Nephron (organoid): ENCODE measurements around the gene ZCCHC14.
A peak's percentile ranks its signal among the peaks of the same experiment; 100 is the strongest.
"Not testable (repeated sequence)": the region's sequence is repeated elsewhere in the genome, so short reads cannot be mapped to it uniquely, and the experiment has no call there.

Experiments used
- H3K27ac Mint-ChIP-seq, 3 experiments: 2 replicates each; pipeline ENCODE4 v1.8.0; 2020; ENCODE audit warnings: mixed read lengths in 3 of 3, mild to moderate bottlenecking in 2 of 3, moderate library complexity in 1 of 3
- H3K27me3 Mint-ChIP-seq: 2 replicates; pipeline ENCODE4 v1.8.0; 2021; ENCODE audit warnings: low read depth, mild to moderate bottlenecking, moderate library complexity, mixed read lengths
- H3K36me3 Mint-ChIP-seq: 2 replicates; pipeline ENCODE4 v1.8.0; 2020; ENCODE audit warnings: low read depth, mixed read lengths
- H3K4me1 Mint-ChIP-seq: 2 replicates; pipeline ENCODE4 v1.8.0; 2020; ENCODE audit warnings: mixed read lengths
- H3K4me3 Mint-ChIP-seq, 3 experiments: 2 replicates each; pipeline ENCODE4 v1.8.0; 2020; ENCODE audit warnings: mild to moderate bottlenecking in 3 of 3, mixed read lengths in 3 of 3, moderate library complexity in 2 of 3
- H3K9me3 Mint-ChIP-seq: 2 replicates; pipeline ENCODE4 v1.8.0; 2020; ENCODE audit warnings: mixed read lengths
- TF ChIP-seq, protein P1 (sequence below), 3 experiments: fragments of 200-600 bp; sonication (generic); IDR thresholded peaks; one replicate each; pipeline ENCODE4 v1.5.0; 2021; ENCODE audit warnings: antibody characterized with exemption in 3 of 3; ENCODE audit not compliant: unreplicated experiment in 3 of 3

ZCCHC14 gene

DNA sequence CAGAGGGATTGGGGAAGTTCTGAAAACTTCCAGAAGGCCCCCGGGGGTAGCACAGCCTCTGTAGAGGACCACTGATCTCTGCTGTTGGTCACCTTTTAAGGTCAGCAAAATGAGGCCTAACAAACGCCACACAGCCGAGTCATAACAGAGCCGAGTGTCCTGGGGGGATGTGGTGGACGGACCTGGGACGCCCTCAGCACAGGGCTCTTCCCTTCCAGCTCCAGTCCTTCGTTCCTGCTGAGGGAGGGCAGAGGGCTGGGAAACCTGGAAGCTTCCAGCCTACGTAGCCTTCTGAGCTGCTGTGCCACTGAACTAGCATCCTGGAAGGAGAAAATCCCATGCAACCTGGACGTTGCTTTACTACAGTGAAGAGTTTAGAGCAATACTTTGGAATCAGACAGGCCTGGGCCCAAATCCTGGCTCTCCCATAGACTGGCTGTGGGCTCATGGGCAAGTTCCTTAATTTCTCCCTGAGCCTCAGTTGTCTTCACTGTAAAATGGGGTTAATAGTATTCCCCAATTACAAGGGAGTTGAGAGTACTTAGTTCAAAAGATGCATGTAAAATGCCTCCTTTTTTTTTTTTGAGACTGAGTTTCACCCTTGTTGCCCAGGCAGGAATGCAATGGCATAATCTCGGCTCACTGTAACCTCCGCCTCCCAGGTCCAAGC lies 34.4 kb upstream of the ZCCHC14 start:
- Mint-ChIP-seq H3K4me1 (no peaks in the 10 kb centered on the region), H3K36me3 (no peaks in the 10 kb centered on the region), H3K27me3 (peaks cover 21% of the 10 kb centered on the region), H3K27ac (no peak overlapping the region), H3K9me3 (peaks cover 18% of the 10 kb centered on the region), H3K4me3 (no peak overlapping the region)
- TF ChIP-seq, protein P1, sequence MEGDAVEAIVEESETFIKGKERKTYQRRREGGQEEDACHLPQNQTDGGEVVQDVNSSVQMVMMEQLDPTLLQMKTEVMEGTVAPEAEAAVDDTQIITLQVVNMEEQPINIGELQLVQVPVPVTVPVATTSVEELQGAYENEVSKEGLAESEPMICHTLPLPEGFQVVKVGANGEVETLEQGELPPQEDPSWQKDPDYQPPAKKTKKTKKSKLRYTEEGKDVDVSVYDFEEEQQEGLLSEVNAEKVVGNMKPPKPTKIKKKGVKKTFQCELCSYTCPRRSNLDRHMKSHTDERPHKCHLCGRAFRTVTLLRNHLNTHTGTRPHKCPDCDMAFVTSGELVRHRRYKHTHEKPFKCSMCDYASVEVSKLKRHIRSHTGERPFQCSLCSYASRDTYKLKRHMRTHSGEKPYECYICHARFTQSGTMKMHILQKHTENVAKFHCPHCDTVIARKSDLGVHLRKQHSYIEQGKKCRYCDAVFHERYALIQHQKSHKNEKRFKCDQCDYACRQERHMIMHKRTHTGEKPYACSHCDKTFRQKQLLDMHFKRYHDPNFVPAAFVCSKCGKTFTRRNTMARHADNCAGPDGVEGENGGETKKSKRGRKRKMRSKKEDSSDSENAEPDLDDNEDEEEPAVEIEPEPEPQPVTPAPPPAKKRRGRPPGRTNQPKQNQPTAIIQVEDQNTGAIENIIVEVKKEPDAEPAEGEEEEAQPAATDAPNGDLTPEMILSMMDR (IDR thresholded peaks at IDR 0.05; ENCODE audit: unreplicated experiment in 3 of 3), result no peak

DNA sequence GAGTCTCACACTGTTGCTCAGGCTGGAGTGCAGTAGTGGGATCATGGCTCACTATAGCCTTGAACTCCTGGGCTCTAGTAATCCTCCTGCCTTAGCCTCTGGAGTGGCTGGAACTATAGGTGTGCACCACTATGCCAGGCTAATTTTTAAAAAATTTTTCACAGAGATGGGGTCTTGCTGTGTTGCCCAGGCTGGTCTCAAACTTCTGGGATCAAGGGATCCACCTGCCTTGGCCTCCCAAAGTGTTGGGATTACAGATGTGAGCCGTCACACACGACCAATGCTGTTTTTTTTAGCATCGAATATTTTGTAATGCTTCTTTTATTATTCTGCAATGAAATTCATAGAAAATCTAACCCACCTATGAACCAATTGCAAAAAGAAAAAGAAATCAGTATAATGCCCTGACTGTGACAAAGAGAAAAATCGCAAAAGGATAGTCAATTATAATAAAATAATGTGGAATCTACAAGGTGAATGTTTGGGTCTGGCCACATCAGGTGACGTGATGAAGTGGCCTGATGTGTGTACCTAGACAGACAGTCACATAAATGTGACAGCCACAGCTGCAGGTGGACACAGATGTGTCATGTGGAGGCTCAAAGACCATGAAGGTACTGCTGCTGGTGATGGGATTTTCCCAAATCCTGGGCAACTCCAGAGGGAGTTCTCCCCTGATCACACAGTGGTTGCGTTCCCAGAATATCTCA lies 33.6 kb upstream of the ZCCHC14 start:
- peaks cover 21% of the 10 kb centered on the region for H3K27me3 Mint-ChIP-seq
- no peaks in the 10 kb centered on the region for H3K36me3 Mint-ChIP-seq
- no peaks in the 10 kb centered on the region for H3K4me1 Mint-ChIP-seq
- no peak overlapping the region for H3K4me3 Mint-ChIP-seq
- TF ChIP-seq, protein P1 (IDR thresholded peaks at IDR 0.05; ENCODE audit: unreplicated experiment in 3 of 3), result no peak
- peaks cover 16% of the 10 kb centered on the region for H3K9me3 Mint-ChIP-seq
- no peak overlapping the region for H3K27ac Mint-ChIP-seq

DNA sequence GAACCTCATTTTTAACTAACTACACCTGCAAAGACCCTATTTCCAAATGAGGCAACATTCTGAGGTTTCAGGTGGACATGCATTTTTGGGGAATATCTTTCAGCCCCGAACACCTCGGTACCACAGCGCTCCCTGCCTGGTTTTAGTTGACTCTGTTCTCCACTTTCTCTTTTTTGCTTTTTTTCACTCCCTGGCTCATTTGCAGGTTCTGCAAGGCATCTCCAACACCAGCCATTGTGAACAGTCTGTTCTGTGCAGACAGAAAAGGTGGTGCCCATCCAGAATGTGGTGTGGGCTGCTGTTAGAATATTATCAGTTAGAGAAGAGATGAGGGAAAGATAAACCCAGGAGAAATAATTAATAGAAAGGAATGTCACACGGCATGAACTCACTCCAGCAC lies 32.5 kb upstream of the ZCCHC14 start:
- H3K27ac Mint-ChIP-seq, result peak overlapping the region; percentile 0 to 34 (median 3)
- no peak overlapping the region for H3K4me3 Mint-ChIP-seq
- H3K4me1 Mint-ChIP-seq, result no peaks in the 10 kb centered on the region
- TF ChIP-seq, protein P1 (IDR thresholded peaks at IDR 0.05; ENCODE audit: unreplicated experiment in 3 of 3), result no peak
- H3K9me3 Mint-ChIP-seq, result peaks cover 11% of the 10 kb centered on the region
- peaks cover 27% of the 10 kb centered on the region for H3K27me3 Mint-ChIP-seq
- no peaks in the 10 kb centered on the region for H3K36me3 Mint-ChIP-seq

DNA sequence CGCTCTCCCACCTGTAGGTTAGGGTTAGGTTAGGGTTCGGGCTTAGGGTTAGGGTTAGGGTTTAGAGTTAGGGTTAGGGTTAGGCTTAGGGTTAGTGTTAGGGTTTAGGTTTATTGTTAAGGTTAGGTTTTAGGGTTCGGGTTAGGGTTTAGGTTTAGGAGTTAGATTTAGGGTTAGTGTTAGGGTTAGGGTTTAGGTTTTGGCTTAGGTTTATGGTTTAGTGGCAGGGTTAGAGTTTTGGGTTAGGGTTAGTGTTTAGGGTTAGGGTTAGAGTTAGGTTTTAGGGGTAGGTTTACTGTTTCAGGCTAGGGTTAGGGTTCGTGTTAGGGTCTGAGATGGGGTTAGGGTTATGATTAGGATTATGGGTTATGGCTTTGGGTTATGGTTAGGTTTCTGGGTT lies 31.6 kb upstream of the ZCCHC14 start:
- H3K36me3 Mint-ChIP-seq, result no peaks in the 10 kb centered on the region
- H3K27me3 Mint-ChIP-seq, result peaks cover 27% of the 10 kb centered on the region
- peaks cover 6% of the 10 kb centered on the region for H3K9me3 Mint-ChIP-seq
- H3K4me3 Mint-ChIP-seq, result no peak overlapping the region
- no peaks in the 10 kb centered on the region for H3K4me1 Mint-ChIP-seq
- TF ChIP-seq, protein P1 (IDR thresholded peaks at IDR 0.05; ENCODE audit: unreplicated experiment in 3 of 3), result no peak
- H3K27ac Mint-ChIP-seq, result no peak overlapping the region

DNA sequence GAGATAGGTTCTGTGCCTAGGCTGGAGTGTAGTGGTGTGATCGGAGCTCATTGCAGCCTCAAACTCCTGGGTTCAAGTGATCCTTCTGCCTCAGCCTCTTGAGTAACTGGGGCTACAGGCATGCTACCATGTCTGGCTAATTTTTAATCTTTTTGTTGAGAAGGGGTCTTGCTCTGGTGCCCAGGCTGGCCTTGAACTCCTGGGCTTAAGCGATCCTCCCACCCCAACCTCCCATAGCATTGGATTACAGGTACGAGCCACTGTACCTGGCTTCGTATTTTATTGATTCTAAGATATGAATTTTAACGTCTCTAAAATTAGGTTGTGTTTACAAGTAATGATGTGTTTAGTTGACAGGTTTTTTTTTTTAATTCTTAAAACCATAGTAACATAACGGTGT lies 30.8 kb upstream of the ZCCHC14 start:
- not testable (repeated sequence) for H3K4me3 Mint-ChIP-seq, H3K36me3 Mint-ChIP-seq, H3K27ac Mint-ChIP-seq, H3K4me1 Mint-ChIP-seq, H3K9me3 Mint-ChIP-seq
- peaks cover 21% of the 10 kb centered on the region for H3K27me3 Mint-ChIP-seq

DNA sequence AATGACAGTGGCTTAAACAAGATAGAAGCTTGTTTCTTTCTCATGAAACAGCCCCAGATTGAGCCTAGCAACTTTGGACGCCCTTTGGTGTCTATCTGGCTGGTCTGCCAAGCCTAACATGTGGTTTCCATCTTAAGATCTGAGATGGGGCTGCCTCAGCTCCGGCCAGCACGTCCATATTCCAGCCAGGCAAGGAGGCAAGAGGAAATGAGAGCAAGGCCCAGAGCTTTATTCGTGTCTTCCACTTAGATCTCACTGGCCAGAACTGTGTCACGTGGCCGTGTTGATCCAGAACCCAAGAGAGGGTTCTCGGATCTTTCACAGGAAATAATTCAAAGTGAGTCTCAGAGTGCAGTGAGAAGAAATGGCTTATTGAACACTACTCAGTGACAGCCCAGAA lies 28.9 kb upstream of the ZCCHC14 start:
- H3K9me3 Mint-ChIP-seq, H3K4me1 Mint-ChIP-seq, H3K4me3 Mint-ChIP-seq, H3K36me3 Mint-ChIP-seq: not testable (repeated sequence)
- Mint-ChIP-seq H3K27ac (peak overlapping the region in 1 of 3 experiments; percentile 29), H3K27me3 (peaks cover 15% of the 10 kb centered on the region)

DNA sequence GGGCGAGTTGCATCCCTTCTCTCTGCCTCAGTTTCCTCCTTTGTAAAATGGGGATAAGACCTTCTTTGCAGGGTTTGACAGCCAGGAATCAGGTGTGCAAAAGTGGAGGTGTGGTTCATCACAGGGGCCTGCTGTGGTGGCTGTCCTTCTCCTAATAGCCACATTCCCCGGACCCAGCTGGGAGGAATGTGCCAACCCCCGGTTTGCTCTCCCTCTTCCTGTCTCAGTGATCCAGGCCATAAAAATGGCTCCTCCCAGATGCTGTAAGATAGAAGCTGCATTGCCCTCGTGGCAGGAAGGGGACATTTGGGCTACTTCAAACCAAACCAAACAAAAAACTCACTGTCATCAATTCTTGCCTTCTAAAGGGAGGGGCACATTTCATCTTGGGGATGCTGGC lies 26.3 kb upstream of the ZCCHC14 start:
- H3K27ac Mint-ChIP-seq, H3K36me3 Mint-ChIP-seq, H3K27me3 Mint-ChIP-seq, H3K4me3 Mint-ChIP-seq, H3K9me3 Mint-ChIP-seq, H3K4me1 Mint-ChIP-seq: not testable (repeated sequence)

DNA sequence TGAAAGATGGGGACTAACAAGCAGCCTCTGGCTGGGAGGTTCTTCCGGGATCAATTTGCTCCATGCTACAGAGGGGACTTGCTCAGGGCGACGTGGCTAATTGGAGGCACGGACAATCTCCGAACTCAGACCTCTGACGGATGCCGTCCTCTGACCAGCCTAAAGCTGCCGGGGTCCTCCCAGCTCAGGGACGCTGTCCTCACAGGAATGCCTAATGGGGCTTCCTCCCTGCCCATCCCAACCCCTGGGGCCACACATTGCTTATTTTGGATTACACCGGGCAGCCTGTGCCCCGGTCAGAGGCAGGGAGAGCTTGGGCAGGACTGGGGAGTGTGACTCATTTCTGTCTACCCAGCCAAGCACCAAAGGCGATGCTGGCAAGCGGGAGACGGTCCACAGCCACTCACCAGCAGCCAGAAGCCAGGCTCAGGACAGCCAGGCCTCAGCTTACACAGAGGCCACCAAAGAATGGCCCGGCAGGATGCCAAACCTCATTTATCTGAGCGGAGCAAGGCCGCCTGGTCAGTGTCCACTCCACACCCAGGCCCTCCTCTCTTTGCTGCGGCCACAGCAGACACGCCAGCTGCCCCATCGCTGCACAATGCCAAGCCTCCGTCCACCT lies 25.7 kb upstream of the ZCCHC14 start:
- not testable (repeated sequence) for H3K27me3 Mint-ChIP-seq, H3K4me3 Mint-ChIP-seq, H3K4me1 Mint-ChIP-seq, H3K27ac Mint-ChIP-seq, H3K36me3 Mint-ChIP-seq, H3K9me3 Mint-ChIP-seq

DNA sequence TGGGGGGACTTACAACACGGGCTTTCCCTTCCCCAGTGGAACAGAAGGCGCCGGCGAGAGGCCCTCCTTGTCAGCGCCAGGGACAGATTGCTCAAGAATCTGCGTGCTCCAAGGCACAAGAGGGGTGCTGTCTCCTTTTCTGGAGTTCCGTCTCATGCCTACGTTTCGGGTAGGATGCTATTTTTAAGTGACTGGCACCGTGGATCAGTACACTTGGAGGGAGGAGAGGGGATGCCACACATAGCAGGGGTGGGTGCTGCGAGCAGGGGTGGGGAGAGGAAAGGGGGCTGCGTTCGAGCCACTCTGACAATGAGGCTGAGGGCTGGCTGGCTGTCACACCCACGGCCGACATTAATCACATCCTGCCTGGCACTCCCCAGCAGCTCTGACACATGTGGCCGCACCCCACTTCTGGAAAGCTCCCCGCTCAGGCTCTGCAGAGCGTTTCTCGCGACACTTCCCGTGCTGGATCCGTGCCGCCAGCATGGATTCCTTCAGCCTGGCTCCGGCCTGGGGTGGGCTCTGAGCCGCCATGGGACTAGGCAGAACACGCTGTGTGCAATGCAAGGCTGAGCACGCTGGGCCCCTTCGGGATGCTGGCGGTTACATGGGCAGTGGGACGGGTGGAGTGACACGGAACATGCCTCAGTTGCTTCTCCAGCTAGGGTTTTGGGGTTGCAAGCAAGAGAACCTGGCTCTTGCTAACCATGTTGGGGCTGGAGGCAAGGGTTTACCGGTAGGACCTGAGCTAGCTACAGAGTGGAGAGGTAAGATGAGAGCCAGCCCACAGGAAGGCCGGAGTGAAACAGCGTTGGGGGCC lies 25.0 kb upstream of the ZCCHC14 start:
- not testable (repeated sequence) for H3K4me3 Mint-ChIP-seq, H3K27ac Mint-ChIP-seq, H3K4me1 Mint-ChIP-seq, H3K36me3 Mint-ChIP-seq, H3K9me3 Mint-ChIP-seq
- peaks cover 13% of the 10 kb centered on the region for H3K27me3 Mint-ChIP-seq
